ENCODE measurements around the gene THOC7.

Gene THOC7

GRCh38 chr3:63863150-63864007 is at the start of gene THOC7, which contains the start of gene ATXN7:
Gene THOC7 (minus strand): TSS chr3:63863805. CDS start chr3:63863790, 15 bp downstream.
Gene ATXN7 (plus strand): TSS chr3:63863867. CDS start chr3:63912599, 48,732 bp downstream.
- no peaks in the 10 kb centered on the region for H3K9me3 ChIP-seq (ENCODE audit: control insufficient read depth, insufficient read depth, low read length)
- peak within 1 kb of the TSS; percentile 91 for H3K9ac ChIP-seq (ENCODE audit: low read depth, low read length)
- H3K4me3 ChIP-seq (ENCODE audit: low read depth, low read length), result peak within 1 kb of the TSS; percentile 83
- H3K4me1 ChIP-seq (ENCODE audit: control insufficient read depth, insufficient read depth, low read length), result peaks cover 6% of the 10 kb centered on the region
- no peaks in the 10 kb centered on the region for H3K36me3 ChIP-seq (ENCODE audit: control insufficient read depth, insufficient read depth, low read length)
- no peaks in the 10 kb centered on the region for H3K27me3 ChIP-seq (ENCODE audit: control insufficient read depth, insufficient read depth, low read length)

DNA sequence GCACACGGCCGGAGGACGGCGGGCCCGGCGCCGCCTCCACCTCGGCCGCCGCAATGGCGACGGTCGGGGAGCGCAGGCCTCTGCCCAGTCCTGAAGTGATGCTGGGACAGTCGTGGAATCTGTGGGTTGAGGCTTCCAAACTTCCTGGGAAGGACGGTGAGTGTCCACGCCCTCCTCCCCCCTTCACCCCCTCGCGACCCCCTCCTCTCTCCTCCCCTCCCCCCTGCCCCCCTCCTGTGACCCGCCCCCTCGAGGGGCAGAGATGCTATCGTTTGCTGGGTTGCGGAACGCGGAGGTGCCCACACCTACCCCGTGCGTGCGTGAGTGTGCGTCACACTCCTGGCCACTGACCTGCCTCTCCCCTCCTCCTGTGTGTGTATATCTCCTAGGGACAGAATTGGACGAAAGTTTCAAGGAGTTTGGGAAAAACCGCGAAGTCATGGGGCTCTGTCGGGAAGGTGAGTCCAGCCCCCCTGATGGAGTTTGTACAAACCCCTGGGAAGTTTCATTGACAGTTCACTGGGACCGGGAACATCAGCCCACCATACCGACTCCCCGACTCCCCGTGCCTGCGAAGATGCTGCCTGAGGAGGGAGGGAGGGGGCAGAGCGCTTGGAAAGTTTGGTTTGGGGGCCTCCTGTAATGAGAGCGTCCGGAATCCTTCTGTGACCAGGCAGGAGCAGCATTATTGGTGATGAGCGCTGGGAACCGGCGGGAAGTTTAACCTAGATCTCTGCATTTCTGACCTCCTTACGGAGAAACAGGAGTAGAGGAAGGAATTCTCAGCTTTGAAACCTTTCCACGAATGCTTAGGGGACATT is 49.4 kb upstream of the THOC7 start:
- H3K4me3 ChIP-seq (ENCODE audit: low read depth, low read length), result peak overlapping the region; percentile 88
- no peaks in the 10 kb centered on the region for H3K9me3 ChIP-seq (ENCODE audit: control insufficient read depth, insufficient read depth, low read length)
- no peaks in the 10 kb centered on the region for H3K36me3 ChIP-seq (ENCODE audit: control insufficient read depth, insufficient read depth, low read length)
- H3K4me1 ChIP-seq (ENCODE audit: control insufficient read depth, insufficient read depth, low read length), result peaks cover 2% of the 10 kb centered on the region
- no peaks in the 10 kb centered on the region for H3K27me3 ChIP-seq (ENCODE audit: control insufficient read depth, insufficient read depth, low read length)
- H3K9ac ChIP-seq (ENCODE audit: low read depth, low read length), result no peak overlapping the region

- Histone ChIP-seq H3K4me3 (ENCODE audit: low read depth, low read length) (peak within 1 kb of the TSS; percentile 88), H3K9me3 (ENCODE audit: control insufficient read depth, insufficient read depth, low read length) (no peaks in the 10 kb centered on the region), H3K9ac (ENCODE audit: low read depth, low read length) (peak within 1 kb of the TSS; percentile 50), H3K27me3 (ENCODE audit: control insufficient read depth, insufficient read depth, low read length) (no peaks in the 10 kb centered on the region), H3K4me1 (ENCODE audit: control insufficient read depth, insufficient read depth, low read length) (peaks cover 2% of the 10 kb centered on the region), H3K36me3 (ENCODE audit: control insufficient read depth, insufficient read depth, low read length) (no peaks in the 10 kb centered on the region)
Observed at GRCh38 chr3:63911873-63912767, 48.5 kb upstream of the THOC7 start, which contains the start of gene SCAANT1. Gene SCAANT1 (minus strand): TSS chr3:63912383.

- H3K27me3 ChIP-seq (ENCODE audit: control insufficient read depth, insufficient read depth, low read length), result no peaks in the 10 kb centered on the region
- no peaks in the 10 kb centered on the region for H3K36me3 ChIP-seq (ENCODE audit: control insufficient read depth, insufficient read depth, low read length)
- H3K4me3 ChIP-seq (ENCODE audit: low read depth, low read length), result peak overlapping the region; percentile 88
- no peaks in the 10 kb centered on the region for H3K9me3 ChIP-seq (ENCODE audit: control insufficient read depth, insufficient read depth, low read length)
- peaks cover 2% of the 10 kb centered on the region for H3K4me1 ChIP-seq (ENCODE audit: control insufficient read depth, insufficient read depth, low read length)
- H3K9ac ChIP-seq (ENCODE audit: low read depth, low read length), result peak overlapping the region; percentile 50
Observed at GRCh38 chr3:63911509-63911872, 47.9 kb upstream of the THOC7 start.

GRCh38 chr3:63910891-63911290 is 47.3 kb upstream of the THOC7 start:
- no peak overlapping the region for H3K4me3 ChIP-seq (ENCODE audit: low read depth, low read length)
- H3K27me3 ChIP-seq (ENCODE audit: control insufficient read depth, insufficient read depth, low read length), result no peaks in the 10 kb centered on the region
- H3K36me3 ChIP-seq (ENCODE audit: control insufficient read depth, insufficient read depth, low read length), result no peaks in the 10 kb centered on the region
- H3K4me1 ChIP-seq (ENCODE audit: control insufficient read depth, insufficient read depth, low read length), result peaks cover 2% of the 10 kb centered on the region
- no peak overlapping the region for H3K9ac ChIP-seq (ENCODE audit: low read depth, low read length)
- no peaks in the 10 kb centered on the region for H3K9me3 ChIP-seq (ENCODE audit: control insufficient read depth, insufficient read depth, low read length)

GRCh38 chr3:63910001-63910400 is 46.4 kb upstream of the THOC7 start:
- Histone ChIP-seq H3K9me3 (ENCODE audit: control insufficient read depth, insufficient read depth, low read length) (no peaks in the 10 kb centered on the region), H3K9ac (ENCODE audit: low read depth, low read length) (no peak overlapping the region), H3K36me3 (ENCODE audit: control insufficient read depth, insufficient read depth, low read length) (no peaks in the 10 kb centered on the region), H3K27me3 (ENCODE audit: control insufficient read depth, insufficient read depth, low read length) (no peaks in the 10 kb centered on the region), H3K4me3 (ENCODE audit: low read depth, low read length) (no peak overlapping the region), H3K4me1 (ENCODE audit: control insufficient read depth, insufficient read depth, low read length) (peaks cover 2% of the 10 kb centered on the region)

DNA sequence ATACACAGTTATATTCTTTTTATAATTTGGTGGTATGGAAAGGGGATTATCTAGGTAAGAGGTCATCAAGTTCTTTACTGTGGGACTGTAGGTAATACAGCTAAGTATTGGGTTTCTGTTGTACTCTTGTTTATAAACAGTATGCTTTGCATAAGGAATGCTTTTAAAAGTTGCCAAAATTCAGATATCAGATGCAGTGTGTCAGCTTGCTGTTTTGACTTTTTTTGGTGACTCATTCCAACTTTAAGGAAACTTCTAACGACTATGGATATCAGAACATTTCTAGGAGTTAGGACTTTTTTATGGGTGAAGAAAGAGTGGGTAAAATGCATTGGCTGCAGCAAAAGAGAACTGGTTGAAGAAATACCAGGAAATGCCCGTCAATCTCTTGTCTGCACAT is 45.8 kb upstream of the THOC7 start:
- Histone ChIP-seq H3K4me3 (ENCODE audit: low read depth, low read length) (no peak overlapping the region), H3K36me3 (ENCODE audit: control insufficient read depth, insufficient read depth, low read length) (no peaks in the 10 kb centered on the region), H3K9me3 (ENCODE audit: control insufficient read depth, insufficient read depth, low read length) (no peaks in the 10 kb centered on the region), H3K4me1 (ENCODE audit: control insufficient read depth, insufficient read depth, low read length) (peaks cover 2% of the 10 kb centered on the region), H3K27me3 (ENCODE audit: control insufficient read depth, insufficient read depth, low read length) (no peaks in the 10 kb centered on the region), H3K9ac (ENCODE audit: low read depth, low read length) (no peak overlapping the region)

DNA sequence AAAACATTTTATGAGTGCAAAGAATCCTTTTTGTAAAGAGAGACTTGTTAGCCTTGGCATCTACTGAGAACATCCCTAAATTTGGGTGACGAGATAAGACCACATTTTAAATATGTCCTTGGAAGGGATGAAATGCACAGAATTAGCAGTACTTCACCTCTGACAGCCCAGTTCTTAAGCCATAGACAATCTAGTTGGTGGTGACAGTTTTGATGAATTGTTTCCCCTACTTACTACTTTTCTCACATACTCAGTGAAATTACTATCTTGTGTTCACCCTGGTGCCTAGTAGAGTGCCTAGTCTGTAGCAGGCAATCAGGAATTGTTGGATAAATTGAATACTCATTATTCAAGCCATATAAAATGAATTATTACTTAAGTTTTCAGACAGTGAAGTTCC is 45.2 kb upstream of the THOC7 start:
- Histone ChIP-seq H3K36me3 (ENCODE audit: control insufficient read depth, insufficient read depth, low read length) (no peaks in the 10 kb centered on the region), H3K9me3 (ENCODE audit: control insufficient read depth, insufficient read depth, low read length) (no peaks in the 10 kb centered on the region), H3K4me3 (ENCODE audit: low read depth, low read length) (no peak overlapping the region), H3K4me1 (ENCODE audit: control insufficient read depth, insufficient read depth, low read length) (no peaks in the 10 kb centered on the region), H3K9ac (ENCODE audit: low read depth, low read length) (no peak overlapping the region), H3K27me3 (ENCODE audit: control insufficient read depth, insufficient read depth, low read length) (no peaks in the 10 kb centered on the region)

- Histone ChIP-seq H3K27me3 (ENCODE audit: control insufficient read depth, insufficient read depth, low read length) (no peaks in the 10 kb centered on the region), H3K9ac (ENCODE audit: low read depth, low read length) (no peak overlapping the region), H3K36me3 (ENCODE audit: control insufficient read depth, insufficient read depth, low read length) (no peaks in the 10 kb centered on the region), H3K4me3 (ENCODE audit: low read depth, low read length) (no peak overlapping the region), H3K9me3 (ENCODE audit: control insufficient read depth, insufficient read depth, low read length) (no peaks in the 10 kb centered on the region), H3K4me1 (ENCODE audit: control insufficient read depth, insufficient read depth, low read length) (no peaks in the 10 kb centered on the region)
Observed at GRCh38 chr3:63908081-63908736, 44.6 kb upstream of the THOC7 start.

- no peaks in the 10 kb centered on the region for H3K36me3 ChIP-seq (ENCODE audit: control insufficient read depth, insufficient read depth, low read length)
- no peaks in the 10 kb centered on the region for H3K27me3 ChIP-seq (ENCODE audit: control insufficient read depth, insufficient read depth, low read length)
- H3K4me3 ChIP-seq (ENCODE audit: low read depth, low read length), result no peak overlapping the region
- no peaks in the 10 kb centered on the region for H3K4me1 ChIP-seq (ENCODE audit: control insufficient read depth, insufficient read depth, low read length)
- H3K9ac ChIP-seq (ENCODE audit: low read depth, low read length), result no peak overlapping the region
- no peaks in the 10 kb centered on the region for H3K9me3 ChIP-seq (ENCODE audit: control insufficient read depth, insufficient read depth, low read length)
Observed at GRCh38 chr3:63905731-63906620, 42.4 kb upstream of the THOC7 start.
